HUES64 (cell line): Measurements from ENCODE around the gene DHX9.
A peak's percentile ranks its signal among the peaks of the same experiment; 100 is the strongest.
"Not testable (repeated sequence)": the region's sequence is repeated elsewhere in the genome, so short reads cannot be mapped to it uniquely, and the experiment has no call there.

Source experiments
- H3K27ac ChIP-seq: 2 replicates; pipeline ENCODE4 v1.7.0; 2013; ENCODE audit warnings: low read depth, low read length, inconsistent platforms
- H3K27me3 ChIP-seq: 2 replicates; pipeline ENCODE4 v1.6.1; 2013; ENCODE audit warnings: mild to moderate bottlenecking, low read length; ENCODE audit not compliant: insufficient read depth
- H3K36me3 ChIP-seq: 2 replicates; pipeline ENCODE4 v1.6.1; 2013; ENCODE audit warnings: mild to moderate bottlenecking, low read length; ENCODE audit not compliant: insufficient read depth
- H3K4me1 ChIP-seq: 2 replicates; pipeline ENCODE4 v1.6.1; 2013; ENCODE audit warnings: mild to moderate bottlenecking, low read length, moderate library complexity; ENCODE audit not compliant: insufficient read depth
- H3K4me3 ChIP-seq: 2 replicates; pipeline ENCODE4 v1.5.1; 2013; ENCODE audit warnings: mild to moderate bottlenecking, low read length, moderate library complexity
- H3K9ac ChIP-seq: 2 replicates; pipeline ENCODE4 v1.6.1; 2013; ENCODE audit warnings: mild to moderate bottlenecking, low read depth, low read length
- H3K9me3 ChIP-seq: 2 replicates; pipeline ENCODE4 v1.6.1; 2013; ENCODE audit warnings: low read depth, low read length; ENCODE audit not compliant: insufficient read depth
- WGBS: fragments of 150-250, 120-280 bp; methylation state at CpG from one replicate; pipeline ENCODE4 v1.1.7; 2013; ENCODE audit warnings: missing lambda C conversion rate; 5-methylcytosine and 5-hydroxymethylcytosine counted together

DHX9 gene

GRCh38 chr1:182889997-182890396 is 50.9 kb downstream of the DHX9 start:
- Histone ChIP-seq H3K27me3 (no peaks in the 10 kb centered on the region), H3K9ac (no peak overlapping the region), H3K36me3 (peaks cover 44% of the 10 kb centered on the region), H3K4me1 (0 out of 2 replicates have a peak, but pooled peaks cover 5% of the 10 kb centered on the region), H3K9me3 (no peaks in the 10 kb centered on the region), H3K4me3 (no peak overlapping the region), H3K27ac (no peak overlapping the region; the same call in 1 of the 2 replicates)
- WGBS = 83% methylated on average over 5 of the region's 6 CpGs

GRCh38 chr1:182890927-182891610 is 51.9 kb downstream of the DHX9 start:
- no peaks in the 10 kb centered on the region for H3K27me3 ChIP-seq
- 80% methylated on average over 9 of the region's 9 CpGs for WGBS
- H3K36me3 ChIP-seq = peaks cover 34% of the 10 kb centered on the region
- no peak overlapping the region for H3K9ac ChIP-seq
- H3K4me1 ChIP-seq = 0 out of 2 replicates have a peak, but pooled peaks cover 5% of the 10 kb centered on the region
- H3K4me3 ChIP-seq = no peak overlapping the region
- H3K27ac ChIP-seq = no peak overlapping the region
- H3K9me3 ChIP-seq = no peaks in the 10 kb centered on the region

DNA sequence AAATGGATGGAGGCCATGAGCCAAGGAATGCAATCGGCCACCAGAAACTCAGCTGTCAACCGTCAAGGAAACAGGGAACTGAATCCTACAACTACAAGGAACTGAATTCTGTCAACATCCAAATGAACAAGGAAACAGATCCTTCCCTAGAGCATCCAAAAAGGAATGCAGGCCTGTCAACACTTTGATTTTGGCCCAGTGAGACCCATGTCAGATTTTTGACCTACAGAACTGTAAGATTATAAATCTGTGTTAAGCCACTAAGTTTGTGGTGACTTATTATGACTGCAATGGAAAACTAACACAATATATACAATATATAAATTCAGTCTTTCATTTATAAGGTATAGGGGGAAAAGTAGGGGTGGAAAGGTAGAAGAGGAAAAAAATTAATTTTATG is 58.5 kb downstream of the DHX9 start:
- Histone ChIP-seq H3K9me3 (no peaks in the 10 kb centered on the region), H3K36me3 (no peaks in the 10 kb centered on the region), H3K27ac (no peak overlapping the region), H3K9ac (no peak overlapping the region), H3K4me3 (no peak overlapping the region), H3K27me3 (no peaks in the 10 kb centered on the region), H3K4me1 (no peaks in the 10 kb centered on the region)
- 92% methylated on average over 2 of the region's 2 CpGs for WGBS

DNA sequence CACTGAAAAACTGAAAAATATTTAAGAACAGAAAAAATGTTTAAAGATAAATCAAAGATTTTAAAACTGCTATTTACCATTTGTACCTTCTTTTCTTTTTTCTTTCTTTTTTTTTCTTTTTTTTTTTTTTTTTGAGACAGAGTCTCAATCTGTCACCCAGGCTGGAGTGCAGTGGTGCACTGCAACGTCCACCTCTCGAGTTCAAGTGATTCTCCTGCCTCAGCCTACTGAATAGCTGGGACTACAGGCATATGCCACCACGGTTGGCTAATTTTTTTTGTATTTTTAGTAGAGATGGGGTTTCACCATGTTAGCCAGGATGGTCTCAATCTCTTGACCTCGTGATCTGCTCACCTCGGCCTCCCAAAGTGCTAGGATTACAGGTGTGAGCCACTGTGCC is 62.8 kb downstream of the DHX9 start:
- H3K27ac ChIP-seq, H3K9me3 ChIP-seq, H3K9ac ChIP-seq, H3K36me3 ChIP-seq, H3K27me3 ChIP-seq, H3K4me1 ChIP-seq, H3K4me3 ChIP-seq: not testable (repeated sequence)
- 92% methylated on average over 5 of the region's 5 CpGs for WGBS

GRCh38 chr1:182905321-182905720 is 66.2 kb downstream of the DHX9 start:
- Histone ChIP-seq H3K27me3 (no peaks in the 10 kb centered on the region), H3K27ac (no peak overlapping the region), H3K4me1 (peaks cover 8% of the 10 kb centered on the region), H3K4me3 (no peak overlapping the region), H3K9me3 (no peaks in the 10 kb centered on the region), H3K9ac (no peak overlapping the region), H3K36me3 (no peaks in the 10 kb centered on the region)
- 86% methylated on average over 1 of the region's 2 CpGs for WGBS

GRCh38 chr1:182909578-182909977 is 70.4 kb downstream of the DHX9 start:
- Histone ChIP-seq H3K9ac (no peak overlapping the region; the same call in 1 of the 2 replicates), H3K27me3 (no peaks in the 10 kb centered on the region), H3K9me3 (0 out of 2 replicates have a peak, but pooled peaks cover 10% of the 10 kb centered on the region), H3K4me1 (peaks cover 11% of the 10 kb centered on the region), H3K27ac (0 out of 2 replicates have a peak overlapping the region, but pooled peaks have one; percentile 11), H3K4me3 (no peak overlapping the region), H3K36me3 (no peaks in the 10 kb centered on the region)
- WGBS = 90% methylated on average over 4 of the region's 4 CpGs

DNA sequence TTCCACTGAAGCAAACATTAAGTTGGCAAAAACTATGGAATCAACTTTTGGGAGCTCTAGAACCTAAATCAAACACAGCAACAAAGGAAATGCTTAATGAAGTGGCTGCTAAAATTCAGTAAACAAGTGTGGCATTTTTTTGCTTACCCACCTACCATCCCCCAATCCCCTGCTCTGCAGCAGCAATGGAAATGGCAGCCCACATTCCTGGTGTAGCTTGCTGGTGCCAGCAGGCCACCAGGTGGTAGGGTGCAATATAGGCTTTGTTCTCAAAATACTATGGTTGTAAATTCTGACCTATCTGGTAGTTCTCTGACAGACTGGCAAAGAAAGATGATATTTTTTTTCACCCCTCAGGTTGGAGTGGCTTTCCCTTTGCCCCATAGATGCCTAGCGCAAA is 71.0 kb downstream of the DHX9 start:
- H3K27me3 ChIP-seq = no peaks in the 10 kb centered on the region
- WGBS = 100% methylated on average over 1 of the region's 1 CpG

GRCh38 chr1:182913401-182913800 is 74.3 kb downstream of the DHX9 start:
- Histone ChIP-seq H3K9ac (no peak overlapping the region), H3K4me3 (no peak overlapping the region), H3K36me3 (no peaks in the 10 kb centered on the region), H3K4me1 (peaks cover 11% of the 10 kb centered on the region), H3K27ac (no peak overlapping the region), H3K9me3 (0 out of 2 replicates have a peak, but pooled peaks cover 10% of the 10 kb centered on the region), H3K27me3 (no peaks in the 10 kb centered on the region)
- 94% methylated on average over 2 of the region's 3 CpGs for WGBS

More for the DNA sequence above, 71.0 kb downstream of the DHX9 start:
- Histone ChIP-seq H3K4me1 (peaks cover 11% of the 10 kb centered on the region), H3K36me3 (no peaks in the 10 kb centered on the region), H3K27ac (0 out of 2 replicates have a peak overlapping the region, but pooled peaks have one; percentile 11), H3K9me3 (0 out of 2 replicates have a peak, but pooled peaks cover 10% of the 10 kb centered on the region), H3K9ac (no peak overlapping the region; the same call in 1 of the 2 replicates), H3K4me3 (no peak overlapping the region)

DNA sequence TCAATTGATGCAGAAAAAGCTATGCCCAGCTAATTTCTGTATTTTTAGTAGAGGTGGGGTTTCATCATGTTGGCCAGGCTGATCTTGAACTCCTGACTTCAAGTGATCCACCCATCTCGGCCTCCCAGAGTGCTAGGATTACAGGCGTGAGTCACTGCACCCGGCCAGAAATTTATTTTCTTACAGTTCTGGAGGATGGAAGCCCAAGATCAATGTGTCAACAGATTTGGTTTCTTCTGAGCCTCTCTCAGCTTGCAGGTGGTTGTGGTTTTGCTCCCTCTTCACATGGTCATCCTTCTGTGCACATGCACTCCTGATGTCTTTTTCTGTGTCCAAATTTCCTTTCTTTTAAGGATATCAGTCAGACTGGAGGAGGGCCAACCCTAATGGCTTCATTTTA is 78.2 kb downstream of the DHX9 start:
- 90% methylated on average over 3 of the region's 3 CpGs for WGBS
- no peaks in the 10 kb centered on the region for H3K4me1 ChIP-seq
- no peaks in the 10 kb centered on the region for H3K27me3 ChIP-seq
- 0 out of 2 replicates have a peak, but pooled peaks cover 3% of the 10 kb centered on the region for H3K9me3 ChIP-seq
- H3K4me3 ChIP-seq = no peak overlapping the region
- H3K27ac ChIP-seq = no peak overlapping the region
- no peaks in the 10 kb centered on the region for H3K36me3 ChIP-seq
- H3K9ac ChIP-seq = no peak overlapping the region

GRCh38 chr1:182925661-182926060 is 86.5 kb downstream of the DHX9 start:
- Histone ChIP-seq H3K36me3 (no peaks in the 10 kb centered on the region), H3K27ac (no peak overlapping the region), H3K4me1 (no peaks in the 10 kb centered on the region), H3K9ac (no peak overlapping the region), H3K9me3 (no peaks in the 10 kb centered on the region), H3K27me3 (no peaks in the 10 kb centered on the region; the same call in 1 of the 2 replicates), H3K4me3 (no peak overlapping the region)
- WGBS = 90% methylated on average over 1 of the region's 1 CpG

- WGBS = 97% methylated on average over 1 of the region's 1 CpG
- Histone ChIP-seq H3K4me3 (no peak overlapping the region), H3K9ac (no peak overlapping the region), H3K27me3 (no peaks in the 10 kb centered on the region; the same call in 1 of the 2 replicates), H3K9me3 (no peaks in the 10 kb centered on the region), H3K36me3 (no peaks in the 10 kb centered on the region), H3K27ac (no peak overlapping the region), H3K4me1 (no peaks in the 10 kb centered on the region)
Observed at GRCh38 chr1:182927693-182928433, 88.7 kb downstream of the DHX9 start.
